ENCODE results near the gene CCDC121.

CCDC121 gene

GRCh38 chr2:27582129-27582694 lies 46.6 kb downstream of the CCDC121 start:
- DNase-seq (ENCODE audit: low read depth), result no peak
- TF ChIP-seq CTCF (IDR thresholded peaks at IDR 0.05; ENCODE audit: low read depth, low read length, missing control alignments), result no peak
- H3K4me3 ChIP-seq (ENCODE audit: low read depth, low read length), result peak overlapping the region; percentile 81

GRCh38 chr2:27581417-27582128 lies 47.2 kb downstream of the CCDC121 start:
- no peak for TF ChIP-seq CTCF (IDR thresholded peaks at IDR 0.05; ENCODE audit: low read depth, low read length, missing control alignments)
- no peak overlapping the region for H3K4me3 ChIP-seq (ENCODE audit: low read depth, low read length)
- DNase-seq (ENCODE audit: low read depth), result no peak

All from GM12864 (cell line).